Astrocyte of the cerebellum (primary cell): ENCODE data around the gene KLHDC3.

Experiments used
- DNase-seq: peaks from one replicate; pipeline ENCODE4 v3.0.0-alpha.2; 2011; ENCODE audit warnings: low read depth
- H3K4me3 ChIP-seq: 2 replicates; pipeline ENCODE4 v1.5.1; 2011; ENCODE audit warnings: mild to moderate bottlenecking, low read depth, low read length, moderate library complexity
- in situ Hi-C: cut with HindIII; loops from 2 replicates; pipeline ENCODE4 v1.10.0; 2017; ENCODE audit warnings: low sequenced_read_pairs
- TF ChIP-seq, protein P1 (sequence below): IDR thresholded peaks from 2 replicates; pipeline ENCODE4 v1.5.1; 2012; ENCODE audit warnings: low read length, low read depth, moderate library complexity, mild to moderate bottlenecking; ENCODE audit errors: missing control alignments

KLHDC3 gene

GRCh38 chr6:43033496-43034189, 19.6 kb downstream of the KLHDC3 start:
- in situ Hi-C loops: loop anchor here (5.0 kb wide), 1 partner anchor 114 kb away; no protein-coding TSS in a partner anchor
- TF ChIP-seq, protein P1, sequence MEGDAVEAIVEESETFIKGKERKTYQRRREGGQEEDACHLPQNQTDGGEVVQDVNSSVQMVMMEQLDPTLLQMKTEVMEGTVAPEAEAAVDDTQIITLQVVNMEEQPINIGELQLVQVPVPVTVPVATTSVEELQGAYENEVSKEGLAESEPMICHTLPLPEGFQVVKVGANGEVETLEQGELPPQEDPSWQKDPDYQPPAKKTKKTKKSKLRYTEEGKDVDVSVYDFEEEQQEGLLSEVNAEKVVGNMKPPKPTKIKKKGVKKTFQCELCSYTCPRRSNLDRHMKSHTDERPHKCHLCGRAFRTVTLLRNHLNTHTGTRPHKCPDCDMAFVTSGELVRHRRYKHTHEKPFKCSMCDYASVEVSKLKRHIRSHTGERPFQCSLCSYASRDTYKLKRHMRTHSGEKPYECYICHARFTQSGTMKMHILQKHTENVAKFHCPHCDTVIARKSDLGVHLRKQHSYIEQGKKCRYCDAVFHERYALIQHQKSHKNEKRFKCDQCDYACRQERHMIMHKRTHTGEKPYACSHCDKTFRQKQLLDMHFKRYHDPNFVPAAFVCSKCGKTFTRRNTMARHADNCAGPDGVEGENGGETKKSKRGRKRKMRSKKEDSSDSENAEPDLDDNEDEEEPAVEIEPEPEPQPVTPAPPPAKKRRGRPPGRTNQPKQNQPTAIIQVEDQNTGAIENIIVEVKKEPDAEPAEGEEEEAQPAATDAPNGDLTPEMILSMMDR: no peak
- no peak for DNase-seq
- no peak overlapping the region for H3K4me3 ChIP-seq

GRCh38 chr6:43034190-43034525, 20.1 kb downstream of the KLHDC3 start:
- no peak overlapping the region for H3K4me3 ChIP-seq
- in situ Hi-C loops: loop anchor here (5.0 kb wide), 1 partner anchor 113 kb away; no protein-coding TSS in a partner anchor
- TF ChIP-seq, protein P1: no peak
- no peak for DNase-seq

- TF ChIP-seq, protein P1: no peak
- H3K4me3 ChIP-seq: no peak overlapping the region
- DNase-seq: no peak
- in situ Hi-C loops: no loop called here
Measured at GRCh38 chr6:43035495-43036194, 21.6 kb downstream of the KLHDC3 start.

DNA sequence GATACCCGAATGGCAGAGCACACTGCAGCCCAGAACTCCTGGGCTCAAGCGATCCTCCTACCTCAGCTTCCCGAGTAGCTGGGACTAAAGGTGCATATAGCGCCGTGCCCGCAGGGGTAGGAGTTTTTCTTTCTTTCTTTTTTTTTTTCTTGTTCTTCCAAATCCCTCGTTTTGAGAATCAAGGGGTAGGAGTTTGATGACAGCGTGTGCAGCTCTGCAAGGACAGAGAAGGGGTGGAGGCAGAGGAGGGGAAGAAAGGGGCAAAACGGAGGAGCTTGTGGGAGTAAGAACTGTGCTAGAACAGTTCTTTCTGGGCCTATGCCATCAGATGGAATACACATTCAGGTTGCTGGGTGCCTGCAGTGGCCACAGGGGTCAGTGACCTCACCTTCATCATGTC, 22.7 kb downstream of the KLHDC3 start:
- no peak for DNase-seq
- H3K4me3 ChIP-seq: no peak overlapping the region
- in situ Hi-C loops: no loop called here
- TF ChIP-seq, protein P1: no peak

GRCh38 chr6:43037197-43037596, 23.1 kb downstream of the KLHDC3 start:
- no peak for DNase-seq
- TF ChIP-seq, protein P1: no peak
- H3K4me3 ChIP-seq: no peak overlapping the region
- in situ Hi-C loops: no loop called here

DNA sequence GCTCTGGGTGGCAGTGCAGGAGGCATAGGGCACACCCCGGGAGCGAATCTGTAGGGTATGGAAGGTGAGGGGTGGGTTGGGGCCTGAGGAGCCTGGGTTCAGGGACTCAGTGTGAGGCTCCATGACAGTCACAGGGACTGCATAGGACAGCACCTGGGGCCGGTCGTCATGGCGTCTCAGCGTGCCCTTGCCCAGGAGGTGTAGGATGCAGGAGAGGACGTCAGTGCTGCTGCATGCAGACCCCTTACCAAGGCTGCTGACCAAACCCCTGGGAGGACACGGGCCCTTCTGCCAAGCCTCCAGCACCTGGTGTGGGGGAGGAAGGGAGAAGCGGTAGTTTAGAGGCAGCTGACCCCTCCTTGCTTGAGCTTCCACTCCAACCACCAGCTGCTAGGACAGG, 23.7 kb downstream of the KLHDC3 start:
- no peak overlapping the region for H3K4me3 ChIP-seq
- TF ChIP-seq, protein P1: no peak
- DNase-seq: no peak
- in situ Hi-C loops: no loop called here
